ENCODE measurements around the gene OR5L2.

GRCh38 chr11:55791606-55792005, 35.4 kb upstream of the OR5L2 start:
- TF ChIP-seq CTCF (IDR thresholded peaks at IDR 0.05) (no peak), POLR2A (IDR thresholded peaks at IDR 0.05) (no peak)

Data from uterus (tissue), 2 donors.